Right lobe of liver (tissue), 4 donors: ENCODE measurements around the gene TUBGCP2.

Experiments used
- POLR2A ChIP-seq: fragments of 450-650 bp; IDR thresholded peaks from one replicate; pipeline ENCODE4 v1.6.1; 2017; ENCODE audit warnings: antibody characterized with exemption, mild to moderate bottlenecking
- TF ChIP-seq, protein P1 (sequence below), 4 donors: fragments of 200-600 bp in 3 of 4; fragments of 450-650 bp in 1 of 4; IDR thresholded peaks; one replicate each; pipeline versions ENCODE4 v1.5.1 to v1.8.0; 2016 to 2022; ENCODE audit warnings: antibody characterized with exemption in 4 of 4, mild to moderate bottlenecking in 2 of 4
- donor health status: DM: no; HTN: no; CAD: no.
- donor health status: DM: no; HTN: no; CAD: no.
- donor health status: DM: no; HTN: yes; CAD: no.

- TF ChIP-seq, protein P1, sequence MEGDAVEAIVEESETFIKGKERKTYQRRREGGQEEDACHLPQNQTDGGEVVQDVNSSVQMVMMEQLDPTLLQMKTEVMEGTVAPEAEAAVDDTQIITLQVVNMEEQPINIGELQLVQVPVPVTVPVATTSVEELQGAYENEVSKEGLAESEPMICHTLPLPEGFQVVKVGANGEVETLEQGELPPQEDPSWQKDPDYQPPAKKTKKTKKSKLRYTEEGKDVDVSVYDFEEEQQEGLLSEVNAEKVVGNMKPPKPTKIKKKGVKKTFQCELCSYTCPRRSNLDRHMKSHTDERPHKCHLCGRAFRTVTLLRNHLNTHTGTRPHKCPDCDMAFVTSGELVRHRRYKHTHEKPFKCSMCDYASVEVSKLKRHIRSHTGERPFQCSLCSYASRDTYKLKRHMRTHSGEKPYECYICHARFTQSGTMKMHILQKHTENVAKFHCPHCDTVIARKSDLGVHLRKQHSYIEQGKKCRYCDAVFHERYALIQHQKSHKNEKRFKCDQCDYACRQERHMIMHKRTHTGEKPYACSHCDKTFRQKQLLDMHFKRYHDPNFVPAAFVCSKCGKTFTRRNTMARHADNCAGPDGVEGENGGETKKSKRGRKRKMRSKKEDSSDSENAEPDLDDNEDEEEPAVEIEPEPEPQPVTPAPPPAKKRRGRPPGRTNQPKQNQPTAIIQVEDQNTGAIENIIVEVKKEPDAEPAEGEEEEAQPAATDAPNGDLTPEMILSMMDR (IDR thresholded peaks at IDR 0.05) = no peak
- no peak for TF ChIP-seq POLR2A
Observed at GRCh38 chr10:133243593-133243992, 65.1 kb downstream of the TUBGCP2 start.
